ENCODE measurements around the gene ZNF827.

Gene ZNF827

DNA sequence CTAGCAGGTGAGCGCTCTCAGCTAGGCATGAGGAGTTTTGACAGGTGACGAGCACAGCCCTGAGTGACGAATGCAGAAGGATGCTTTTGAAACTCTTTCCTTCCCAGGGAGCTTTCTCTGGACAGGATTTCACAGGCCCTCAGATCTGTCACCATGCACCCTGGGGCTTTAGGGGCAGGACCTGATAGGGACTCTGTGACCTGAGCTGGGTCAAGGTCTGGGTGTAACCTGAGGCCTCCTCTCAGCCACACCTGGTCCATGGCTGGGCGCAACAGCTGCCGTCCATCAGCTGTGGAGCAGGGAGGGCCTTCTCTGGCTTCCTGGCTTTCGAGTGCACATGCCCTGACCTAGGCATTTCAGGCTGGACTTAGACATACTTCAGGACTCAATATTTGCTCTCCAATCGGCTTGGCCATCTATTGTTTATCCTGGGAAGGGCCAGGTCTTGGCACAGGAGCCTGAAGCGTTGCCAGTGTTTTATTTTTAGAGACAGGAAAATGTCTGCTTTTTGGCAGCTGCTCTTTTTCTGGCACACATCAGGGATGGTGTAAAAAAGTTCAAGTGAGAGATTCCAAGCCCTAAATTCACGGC is 202.3 kb downstream of the ZNF827 start:
- no peak for DNase-seq

DNA sequence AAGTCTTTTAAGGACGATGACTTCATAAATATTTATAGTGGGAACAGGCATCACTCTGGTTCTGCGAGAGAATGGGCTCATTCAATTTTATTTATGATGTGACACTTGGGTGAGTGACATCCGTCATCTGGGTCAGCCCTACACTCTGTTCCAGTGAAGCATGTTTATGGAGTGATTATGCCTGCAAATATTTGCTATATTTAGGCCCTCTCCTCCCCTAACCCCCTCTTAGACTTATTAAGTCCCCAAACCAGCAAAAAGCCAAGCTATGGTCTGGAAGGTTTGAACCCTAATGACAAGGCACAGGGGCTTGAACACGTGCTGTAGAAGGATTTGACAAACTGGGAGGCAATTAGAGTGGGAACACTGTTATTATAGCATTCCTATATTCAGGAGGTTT is 202.8 kb downstream of the ZNF827 start:
- DNase-seq: no peak

DNA sequence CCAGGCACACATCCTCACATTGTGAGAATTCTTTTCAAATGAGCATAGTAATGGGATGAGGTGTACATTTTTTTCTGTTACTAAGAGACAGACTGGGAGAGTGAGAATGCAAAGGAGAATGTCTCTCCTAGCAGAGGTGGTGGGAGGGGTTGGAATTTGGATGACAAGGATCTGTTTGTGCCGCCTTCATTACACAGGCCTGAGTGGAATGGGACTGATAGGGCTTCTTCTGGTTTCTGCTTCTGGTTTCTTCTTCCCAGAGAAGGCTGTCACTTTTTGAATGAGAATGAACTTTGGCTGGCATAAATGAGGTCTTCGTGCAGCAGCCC is 203.3 kb downstream of the ZNF827 start:
- no peak for DNase-seq

DNA sequence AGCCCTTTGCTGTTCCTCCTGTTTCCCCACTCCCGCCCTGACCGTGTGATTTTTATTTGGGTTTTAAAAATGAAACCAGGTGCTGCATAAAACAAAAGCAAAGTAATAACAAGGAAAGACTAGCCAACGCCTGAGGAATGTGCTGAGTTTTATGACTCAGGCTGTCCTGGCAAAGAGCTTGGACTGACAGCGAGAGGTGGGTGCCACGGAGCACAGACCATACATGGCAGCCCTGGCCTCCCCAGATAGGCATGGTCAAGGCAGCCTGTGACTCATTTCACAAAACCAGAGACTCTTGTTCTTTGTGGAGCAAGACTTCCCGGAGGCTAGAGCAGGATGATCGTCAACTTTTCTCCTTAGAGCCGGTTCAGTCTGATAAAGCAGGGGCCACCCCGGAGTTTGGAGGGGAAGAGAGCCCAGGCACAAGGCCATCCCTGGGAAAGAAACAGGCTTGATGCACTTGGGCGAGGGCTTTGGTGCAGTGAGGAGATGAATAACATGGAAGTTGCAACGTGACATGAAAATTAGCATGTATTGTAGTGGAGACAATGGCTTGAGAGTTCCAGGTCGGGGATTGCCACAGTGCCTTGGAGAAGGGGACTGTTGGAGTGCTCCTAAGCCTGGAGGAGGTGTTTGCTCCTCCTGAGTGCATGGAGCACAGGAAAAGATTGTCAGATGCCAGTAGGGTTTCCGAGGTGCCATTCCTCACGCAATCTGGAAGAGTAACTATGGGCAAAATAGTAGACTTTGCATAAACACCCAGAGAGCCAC is 203.9 kb downstream of the ZNF827 start:
- DNase-seq: no peak

DNA sequence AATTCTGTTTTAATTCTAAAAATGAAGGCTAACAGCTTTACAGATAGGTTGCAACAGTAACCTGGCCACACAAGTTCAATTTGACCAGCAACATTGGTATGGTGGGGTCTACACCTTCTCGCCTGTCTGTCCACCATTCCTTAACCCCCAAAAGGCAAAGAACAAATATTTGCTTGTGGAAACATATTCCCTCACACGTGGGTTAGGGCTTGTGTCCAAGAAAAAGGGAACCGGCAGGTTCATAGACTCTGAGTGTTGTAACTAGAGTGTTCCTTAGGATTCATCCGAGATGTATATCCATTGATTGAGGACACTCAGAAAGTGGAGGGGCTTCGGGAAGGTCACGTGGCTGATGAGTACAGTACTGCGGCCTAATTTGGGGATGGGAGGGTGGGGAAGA is 204.6 kb downstream of the ZNF827 start:
- no peak for DNase-seq

DNA sequence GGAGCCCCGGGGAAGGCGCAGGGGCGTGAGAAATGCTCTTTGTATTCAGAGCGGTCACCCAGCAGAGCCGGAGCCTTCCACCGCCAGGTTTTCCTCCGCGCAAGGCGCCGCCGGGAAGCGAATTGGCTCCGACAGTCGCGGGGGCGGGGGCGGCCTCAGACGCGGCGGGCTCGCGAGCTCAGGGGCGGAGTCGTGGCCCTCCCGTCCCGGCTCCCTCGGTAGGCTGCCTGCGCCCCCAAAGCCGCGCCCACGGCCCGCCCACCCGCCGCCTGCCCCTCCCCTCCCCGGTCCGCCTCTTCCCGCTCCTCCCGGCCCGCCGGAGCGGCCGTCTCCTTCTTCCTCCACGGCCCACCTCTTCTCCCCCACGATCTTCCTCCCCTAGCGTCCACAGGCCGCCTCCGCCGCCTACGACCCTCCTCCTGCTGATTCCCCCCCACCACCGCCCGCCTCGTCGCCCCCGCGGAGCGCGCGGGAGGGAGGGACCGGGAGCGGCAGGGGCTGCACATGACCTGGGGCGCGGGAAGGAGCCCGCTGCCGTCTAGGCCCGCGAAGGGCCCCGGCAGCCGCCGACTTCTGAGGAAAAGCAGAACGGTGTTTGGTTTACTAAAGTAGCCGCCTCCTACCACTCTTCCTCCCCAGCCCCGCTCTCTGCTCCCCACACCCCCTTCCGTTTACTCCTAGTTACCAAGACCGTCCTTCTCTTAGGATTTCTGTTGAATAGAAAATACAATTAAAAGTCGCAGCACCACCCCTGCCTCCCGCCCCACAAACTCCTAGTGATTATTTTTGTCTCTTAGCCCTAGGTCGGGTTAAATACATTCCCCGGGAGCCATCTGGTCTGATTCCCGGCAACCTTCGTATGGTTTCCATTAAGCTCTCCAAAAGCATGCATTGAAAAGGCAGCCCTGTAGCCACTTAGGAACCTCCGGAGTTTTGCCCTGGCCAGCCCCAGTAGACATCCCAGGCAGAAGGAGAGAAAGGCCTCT is 205.4 kb downstream of the ZNF827 start:
- DNase-seq: peak; percentile 82 to 86

DNA sequence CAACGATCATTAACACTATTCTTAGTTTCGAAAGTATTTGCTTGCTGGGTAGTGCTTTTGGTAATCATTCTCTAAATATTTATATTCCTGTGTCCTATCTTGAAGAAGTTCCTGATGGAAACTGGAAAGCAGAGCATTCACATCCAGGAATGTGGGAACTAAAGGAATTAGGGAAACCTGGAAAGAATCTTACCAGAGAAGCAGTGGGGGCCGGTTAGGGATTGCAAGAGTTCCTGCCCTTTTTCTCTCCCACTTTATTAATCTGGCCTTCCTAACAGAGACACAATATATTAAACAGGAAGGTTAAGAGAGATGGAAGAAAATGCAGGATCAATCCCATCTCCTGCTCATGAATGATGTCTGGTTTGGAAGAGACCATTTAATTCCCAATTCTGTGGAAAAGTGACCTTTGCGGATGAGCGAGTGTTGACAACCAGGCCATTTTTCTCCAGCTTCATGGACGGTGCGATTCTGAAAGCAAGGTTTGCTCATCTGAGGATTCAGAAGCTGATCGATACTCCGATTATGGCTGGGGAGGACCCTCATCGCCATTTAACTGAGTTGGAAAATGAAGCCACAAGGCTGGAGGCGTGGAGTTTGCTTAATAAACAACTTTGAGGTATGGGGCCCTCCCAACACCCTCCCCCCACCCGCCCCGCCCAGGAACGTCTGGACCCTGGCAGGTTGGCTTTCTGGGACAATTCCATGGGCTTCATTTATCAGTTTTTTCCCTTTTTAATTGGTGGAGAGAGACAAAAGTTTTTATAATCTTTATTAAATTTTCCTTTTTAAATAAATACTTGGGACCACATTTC is 206.4 kb downstream of the ZNF827 start:
- DNase-seq: no peak

DNA sequence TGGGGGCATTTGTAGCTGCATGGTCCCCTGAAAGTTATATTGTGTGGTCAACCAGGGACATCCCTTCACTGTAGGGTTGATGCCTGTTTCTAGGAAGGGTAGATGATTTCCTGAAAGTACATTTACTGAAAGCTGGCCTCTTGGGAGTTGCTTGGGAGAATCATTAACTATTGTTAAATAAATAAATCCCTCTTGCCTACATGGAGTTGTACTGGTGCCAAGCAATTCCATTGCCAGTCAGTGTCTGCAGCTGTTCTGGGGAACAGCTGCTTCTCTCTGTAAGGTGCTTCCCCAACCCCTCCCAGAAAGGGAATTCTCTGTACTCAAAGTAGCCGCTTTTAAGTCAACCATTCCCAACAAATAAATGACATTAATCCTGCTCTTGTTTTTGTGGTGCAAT is 207.6 kb downstream of the ZNF827 start:
- DNase-seq: no peak

DNA sequence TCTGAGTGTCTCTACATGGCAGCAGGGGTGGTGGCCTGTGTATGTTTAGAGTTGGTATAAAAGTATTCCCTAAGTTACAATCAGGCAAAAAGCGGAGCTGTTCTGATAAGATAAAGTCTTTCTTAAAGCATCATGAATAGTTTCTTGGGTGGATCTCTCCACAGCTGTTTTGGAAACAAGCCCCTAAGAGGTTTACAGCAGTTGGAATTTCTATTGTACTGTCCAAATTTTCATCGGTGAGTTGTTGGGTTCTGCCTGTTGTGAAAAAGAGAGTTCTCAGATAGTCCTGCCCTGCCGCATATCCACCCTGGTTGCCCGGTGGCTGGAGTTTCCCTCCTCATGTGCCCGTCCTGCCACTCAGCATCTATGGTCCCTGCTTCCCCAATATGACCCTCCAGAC is 208.6 kb downstream of the ZNF827 start:
- no peak for DNase-seq

DNA sequence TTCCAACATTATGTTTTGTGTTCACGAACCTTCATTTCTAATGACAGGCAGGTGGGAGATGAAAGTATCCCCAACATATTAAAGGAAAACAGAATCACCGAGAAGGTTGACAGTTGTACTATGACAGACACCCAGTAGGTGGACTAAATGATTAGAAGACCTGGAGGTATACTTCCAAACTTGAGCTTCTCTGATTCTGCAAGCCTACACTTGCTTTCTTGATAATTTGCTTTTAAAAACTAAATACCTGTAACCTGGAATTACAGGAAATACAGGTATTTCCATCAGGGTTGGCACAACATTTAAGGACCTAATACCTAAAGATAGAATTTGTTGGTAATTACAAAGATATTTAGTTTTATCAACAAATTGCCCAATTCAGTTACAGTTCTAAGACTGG is 215.3 kb downstream of the ZNF827 start:
- DNase-seq: no peak

DNA sequence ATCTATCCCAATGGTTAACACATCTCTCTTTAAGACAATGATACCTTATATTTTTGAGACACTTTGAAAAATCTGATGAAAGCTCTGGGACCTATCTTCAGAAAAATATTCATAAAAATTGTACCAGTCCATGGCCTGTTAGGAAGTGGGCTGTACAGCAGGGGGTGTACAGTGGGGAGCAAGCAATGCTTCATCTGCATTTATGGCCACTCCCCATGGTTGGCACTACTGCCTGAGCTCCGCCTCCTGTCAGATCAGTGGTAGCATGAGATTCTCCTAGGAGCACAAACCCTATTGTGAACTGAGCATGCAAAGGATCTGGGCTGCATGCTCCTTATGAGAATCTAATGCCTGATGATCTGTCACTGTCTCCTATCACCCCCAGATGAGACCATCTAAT is 216.1 kb downstream of the ZNF827 start:
- DNase-seq: no peak

DNA sequence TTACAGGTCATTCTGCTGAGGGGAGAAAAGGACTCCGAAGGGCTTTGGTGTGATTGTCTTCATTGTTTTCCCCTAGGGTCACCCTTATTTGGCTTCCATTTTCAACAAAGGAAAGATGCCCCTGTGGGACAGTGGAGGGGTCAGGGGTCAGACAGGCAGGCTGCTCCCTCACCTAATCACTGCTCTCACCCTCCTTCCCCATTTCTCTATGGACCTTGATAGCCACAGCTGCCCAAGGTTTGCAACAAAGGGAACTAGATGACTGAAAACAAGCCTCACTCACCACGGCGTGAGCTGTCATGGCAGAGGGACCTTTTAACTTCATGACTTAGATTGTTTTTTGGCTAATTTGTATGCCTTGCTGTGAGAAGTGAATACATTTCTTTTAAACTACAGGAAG is 218.0 kb downstream of the ZNF827 start:
- DNase-seq: no peak

DNA sequence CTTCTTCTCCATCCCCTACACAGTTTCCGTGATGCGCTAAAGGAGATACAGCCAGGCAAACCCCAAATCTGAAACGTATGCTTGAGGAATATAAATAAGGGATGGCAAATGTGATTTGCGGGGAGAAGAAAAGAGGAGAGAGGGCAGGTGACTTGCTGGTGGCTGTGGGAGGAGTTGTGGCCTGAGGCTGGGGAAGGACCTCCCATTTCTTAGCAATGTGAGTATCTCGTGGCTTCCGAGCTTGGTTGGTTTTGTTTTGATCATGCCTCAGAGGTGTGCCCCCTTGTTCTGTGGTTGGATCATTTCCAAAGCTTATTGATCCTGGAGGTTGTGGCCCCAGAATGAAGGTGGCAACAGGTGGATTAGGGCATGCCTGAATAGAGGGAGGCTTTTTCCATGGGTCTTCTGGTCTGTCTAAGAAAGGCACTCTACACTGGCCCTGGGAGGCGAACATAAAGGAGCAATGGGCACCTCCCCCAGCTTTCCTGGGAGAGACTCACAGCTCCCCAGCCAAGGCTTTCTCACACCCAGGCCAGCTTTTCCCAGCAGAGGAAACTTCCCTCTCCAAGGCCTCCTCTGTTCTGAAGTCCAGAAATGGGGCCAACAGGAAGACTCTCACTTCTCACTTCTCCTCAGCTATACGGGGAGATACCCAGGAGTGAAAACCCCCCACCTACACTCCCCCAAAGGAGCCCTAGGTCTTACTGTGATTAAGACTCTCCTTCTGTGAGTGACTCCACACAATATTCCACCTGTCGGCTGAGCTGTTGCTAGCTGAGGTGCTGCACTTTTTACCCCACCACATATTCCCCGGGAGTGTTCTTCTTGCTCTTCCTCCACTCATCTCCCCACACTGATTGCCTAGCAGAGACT is 218.6 kb downstream of the ZNF827 start:
- peak in 1 of 2 donors; percentile 4 for DNase-seq

DNA sequence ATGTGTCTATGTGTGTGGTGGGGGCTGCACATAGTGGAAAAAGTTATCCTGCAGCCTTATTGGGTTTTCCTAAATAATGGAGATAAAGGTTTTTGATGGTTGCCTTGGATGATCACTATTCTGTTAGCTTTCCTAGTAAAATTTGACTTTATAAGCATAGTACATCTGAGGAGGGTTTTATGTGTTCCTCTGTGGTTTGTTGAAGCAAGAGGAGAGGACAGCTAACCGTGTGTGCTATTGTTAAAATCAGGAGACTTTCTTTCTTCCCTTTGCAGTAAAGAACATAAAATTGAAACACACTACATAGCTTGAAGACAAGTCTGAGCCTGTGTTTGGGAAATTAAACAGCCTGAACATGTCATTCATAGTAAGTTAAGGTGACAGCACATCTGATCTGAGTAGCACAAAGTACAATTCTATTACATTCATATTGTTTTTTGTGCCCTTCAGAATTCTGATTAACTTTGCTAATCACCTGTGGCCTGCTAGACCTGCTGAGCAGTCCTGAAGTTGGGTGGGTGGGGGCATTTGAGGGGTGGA is 221.9 kb downstream of the ZNF827 start:
- no peak for DNase-seq

DNA sequence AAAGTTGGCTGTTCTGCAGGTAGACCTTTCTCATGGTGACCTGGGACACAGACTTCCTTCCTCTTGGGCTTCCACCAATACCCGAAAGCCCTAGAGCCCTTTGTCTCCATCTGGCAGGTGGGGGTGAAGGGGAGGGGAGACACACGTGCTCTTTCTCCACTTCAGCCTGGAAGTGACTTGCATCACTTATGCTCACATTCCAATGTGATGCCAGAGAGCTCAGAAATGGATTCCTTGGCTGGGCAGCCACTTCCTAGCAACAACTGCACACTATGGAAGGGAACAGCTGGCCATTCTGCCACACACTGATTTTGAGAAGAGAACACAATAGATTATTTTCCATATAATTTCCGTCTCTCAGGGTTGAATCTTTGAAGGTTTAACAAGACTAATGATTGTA is 222.4 kb downstream of the ZNF827 start:
- no peak for DNase-seq

DNA sequence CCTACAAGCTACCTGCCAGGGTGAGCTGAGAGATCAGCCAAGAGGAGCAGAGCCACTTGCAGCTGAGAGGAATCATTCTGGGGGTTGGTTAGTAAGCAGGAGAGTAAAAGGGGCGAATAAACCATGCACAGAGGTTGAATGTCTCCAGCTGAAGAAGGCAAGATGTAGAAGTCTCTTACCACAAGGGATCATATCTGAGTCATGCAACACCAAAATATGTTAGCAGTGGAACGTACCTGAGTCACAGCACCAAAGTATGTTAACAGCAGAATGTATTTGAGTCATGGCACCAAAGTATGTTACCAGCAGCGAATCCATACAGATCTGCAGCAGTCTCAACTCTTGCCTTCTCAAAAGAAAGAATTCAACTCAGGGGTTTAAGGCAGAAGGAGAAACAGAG is 228.8 kb downstream of the ZNF827 start:
- no peak for DNase-seq

DNA sequence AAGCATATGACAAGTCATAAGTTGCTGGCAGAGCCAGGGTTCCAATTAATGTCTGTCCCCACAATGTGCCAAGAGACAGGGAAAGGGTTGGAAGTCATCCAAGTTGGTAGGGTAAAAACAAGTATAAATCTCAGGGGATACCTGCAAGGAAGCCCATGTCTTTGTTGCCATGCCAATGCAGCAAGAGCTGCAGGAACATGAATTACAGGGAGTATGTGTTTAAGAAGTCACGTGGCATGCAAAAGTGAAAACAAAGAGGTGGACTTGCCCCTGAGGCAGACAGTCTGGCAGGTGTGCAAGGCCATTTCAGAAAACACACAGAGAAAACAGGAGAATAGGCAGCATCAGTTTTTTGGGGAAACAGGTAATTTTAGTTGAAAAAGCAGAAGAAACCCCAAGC is 229.3 kb downstream of the ZNF827 start:
- no peak for DNase-seq
